Measurements from ENCODE around the gene EPHB1. TPM values are rescaled to one million over a fixed set of nuclear protein-coding genes. Genes with fewer than 3 reads are reported as not detected.

EPHB1 gene
- total RNA-seq, 1 experiment from 2014 or later, result 0.86 TPM

- Histone ChIP-seq H3K36me3 (ENCODE audit: control insufficient read depth in 1 of 2, insufficient read depth in 2 of 2, low read length in 2 of 2) (no peaks in the 10 kb centered on the region), H3K9ac (ENCODE audit: low read length) (no peak overlapping the region), H2AFZ (ENCODE audit: low read depth, low read length, poor library complexity, severe bottlenecking) (no peak overlapping the region), H3K9me2 (ENCODE audit: insufficient read depth) (no peaks in the 10 kb centered on the region), H3K4me2 (ENCODE audit: low read length) (no peak overlapping the region), H3K27ac (ENCODE audit: low read depth, low read length) (no peak overlapping the region), H3K4me1 (ENCODE audit: control insufficient read depth in 1 of 2, insufficient read depth in 2 of 2, low read length in 2 of 2) (no peaks in the 10 kb centered on the region), H3K27me3 (ENCODE audit: insufficient read depth, low read length) (peaks cover 41% of the 10 kb centered on the region), H4K20me1 (ENCODE audit: insufficient read depth) (no peaks in the 10 kb centered on the region), H3K4me3 (replicated peaks in 1 of 2; ENCODE audit: low read depth in 1 of 2, low read length in 2 of 2) (no peak overlapping the region), H3K9me3 (ENCODE audit: control insufficient read depth in 1 of 2, insufficient read depth in 1 of 2, low read depth in 1 of 2, low read length in 2 of 2) (no peaks in the 10 kb centered on the region), H3K79me2 (ENCODE audit: insufficient read depth, low read length) (no peaks in the 10 kb centered on the region)
- intact Hi-C loops (cut with micrococcal nuclease), result no loop called here
- DNase-seq (ENCODE audit: low read depth, low spot score) (no peak), ATAC-seq (no peak)
- ChIA-PET RAD21 (ENCODE audit: low non-redundant PET in 1 of 2, low total read pairs in 2 of 2, uncharacterized antibody in 2 of 2, unreplicated experiment in 2 of 2) (no interaction called here), POLR2A (no interaction called here), CTCF (no interaction called here)
- no TSS peak for BruUV-seq (replicated peaks)
- TF ChIP-seq SIN3A (IDR thresholded peaks at IDR 0.05; ENCODE audit: low read depth), result no peak
Observed at GRCh38 chr3:134827213-134827612, 32.2 kb downstream of the EPHB1 start.

GRCh38 chr3:134829721-134830120, 34.7 kb downstream of the EPHB1 start:
- CTCF ChIA-PET, result no interaction called here
- no peak for DNase-seq (ENCODE audit: low read depth, low spot score)
- intact Hi-C loops (cut with micrococcal nuclease), result no loop called here

More at GRCh38 chr3:134829721-134830120, 34.7 kb downstream of the EPHB1 start:
- no peak for TF ChIP-seq SP1 (IDR thresholded peaks at IDR 0.05; ENCODE audit: low read depth)
- no peak for TF ChIP-seq POLR2A (IDR thresholded peaks at IDR 0.05; ENCODE audit: borderline replicate concordance, extremely low read depth, insufficient read depth, insufficient read length)
- no peak for TF ChIP-seq TCF7L2 (IDR thresholded peaks at IDR 0.05; ENCODE audit: borderline replicate concordance, extremely low read depth, insufficient read depth, insufficient read length)
- no peak for TF ChIP-seq ELF1 (IDR thresholded peaks at IDR 0.05; ENCODE audit: borderline replicate concordance, low read depth)
- no peak for TF ChIP-seq YY1 (IDR thresholded peaks at IDR 0.05; ENCODE audit: extremely low read depth, insufficient replicate concordance, low read depth, low read length)
- no peak for TF ChIP-seq POLR2AphosphoS5 (IDR thresholded peaks at IDR 0.05; ENCODE audit: low read depth, low read length)
- no peak for TF ChIP-seq EZH2phosphoT487 (IDR thresholded peaks at IDR 0.05; ENCODE audit: borderline replicate concordance)
- TF ChIP-seq FOSL1 (IDR thresholded peaks at IDR 0.05; ENCODE audit: low read depth), result no peak
- TF ChIP-seq SIN3A (IDR thresholded peaks at IDR 0.05; ENCODE audit: low read depth), result no peak
- TF ChIP-seq ATF3 (IDR thresholded peaks at IDR 0.05), result no peak
- no peak for TF ChIP-seq CEBPB (IDR thresholded peaks at IDR 0.05; ENCODE audit: low read depth)
- no peak for TF ChIP-seq EGR1 (IDR thresholded peaks at IDR 0.05; ENCODE audit: low read depth)
- TF ChIP-seq ZNF274 (IDR thresholded peaks at IDR 0.05; ENCODE audit: low read depth, low read length), result no peak
- no peak for TF ChIP-seq REST (IDR thresholded peaks at IDR 0.05; ENCODE audit: low read depth)
- Histone ChIP-seq H3K4me3 (replicated peaks in 1 of 2; ENCODE audit: low read depth in 1 of 2, low read length in 2 of 2) (no peak overlapping the region), H3K27ac (ENCODE audit: low read depth, low read length) (no peak overlapping the region), H3K36me3 (ENCODE audit: control insufficient read depth in 1 of 2, insufficient read depth in 2 of 2, low read length in 2 of 2) (no peaks in the 10 kb centered on the region), H2AFZ (ENCODE audit: low read depth, low read length, poor library complexity, severe bottlenecking) (no peak overlapping the region), H3K27me3 (ENCODE audit: insufficient read depth, low read length) (peaks cover 48% of the 10 kb centered on the region), H3K79me2 (ENCODE audit: insufficient read depth, low read length) (no peaks in the 10 kb centered on the region), H3K4me2 (ENCODE audit: low read length) (no peak overlapping the region), H3K9me2 (ENCODE audit: insufficient read depth) (no peaks in the 10 kb centered on the region), H4K20me1 (ENCODE audit: insufficient read depth) (no peaks in the 10 kb centered on the region), H3K9me3 (ENCODE audit: control insufficient read depth in 1 of 2, insufficient read depth in 1 of 2, low read depth in 1 of 2, low read length in 2 of 2) (no peaks in the 10 kb centered on the region), H3K4me1 (ENCODE audit: control insufficient read depth in 1 of 2, insufficient read depth in 2 of 2, low read length in 2 of 2) (no peaks in the 10 kb centered on the region), H3K9ac (ENCODE audit: low read length) (no peak overlapping the region)
- no TSS peak for BruUV-seq (replicated peaks)
- RAD21 ChIA-PET (ENCODE audit: low non-redundant PET in 1 of 2, low total read pairs in 2 of 2, uncharacterized antibody in 2 of 2, unreplicated experiment in 2 of 2), result no interaction called here
- ATAC-seq, result no peak
- POLR2A ChIA-PET, result no interaction called here

Measured in HCT116 (cell line).